Measurements from ENCODE around the gene RHBDL1. TPM values are rescaled to one million over a fixed set of nuclear protein-coding genes. Genes with fewer than 3 reads are reported as not detected.

RHBDL1 gene
- total RNA-seq, 1 experiment from 2014 or later = 1.5 TPM

DNA sequence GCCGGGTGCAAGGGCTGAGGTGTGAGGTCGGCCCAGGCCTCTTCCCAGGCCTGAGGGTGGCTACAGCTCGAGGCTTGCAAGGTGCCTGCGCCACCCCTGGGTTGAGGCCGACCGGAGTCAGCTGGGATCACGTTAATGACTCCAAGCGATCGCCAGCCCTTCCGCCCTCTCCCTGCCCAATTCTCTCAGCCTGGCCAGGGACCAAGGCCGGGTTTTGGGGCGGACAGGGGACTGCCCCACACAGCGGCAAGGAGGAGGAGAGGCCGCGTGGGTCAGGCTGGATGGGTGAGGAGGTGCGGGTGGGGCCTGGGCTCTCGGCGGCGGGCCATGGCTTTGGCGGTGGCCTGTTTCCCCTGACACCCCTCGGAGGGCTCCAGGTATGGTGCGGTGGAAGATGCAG, 17.9 kb downstream of the RHBDL1 start:
- H3K4me1 ChIP-seq (ENCODE audit: insufficient read depth, low read length, poor library complexity, severe bottlenecking) = peaks cover 22% of the 10 kb centered on the region
- H3K27me3 ChIP-seq (replicated peaks; ENCODE audit: insufficient read depth, low read depth, low read length, poor library complexity) = peaks cover 38% of the 10 kb centered on the region
- DNase-seq (ENCODE audit: low spot score) = no peak
- TF ChIP-seq EZH2 (IDR thresholded peaks at IDR 0.05; ENCODE audit: borderline replicate concordance, low read depth, low read length, poor library complexity, severe bottlenecking) (no peak), CTCF (conservative IDR thresholded peaks at IDR 0.05; ENCODE audit: low read depth, low read length) (no peak)
- H3K27ac ChIP-seq (ENCODE audit: low read depth, low read length, poor library complexity, severe bottlenecking) = no peak overlapping the region
- ChIA-PET CTCF (interaction anchor here (1.4 kb wide), 1 partner anchor 19 kb away, joined by 3 read pairs; no protein-coding TSS in a partner anchor), POLR2A (ENCODE audit: low non-redundant PET) (no interaction called here)
- H3K36me3 ChIP-seq (ENCODE audit: insufficient read depth, low read length, poor library complexity, severe bottlenecking) = no peaks in the 10 kb centered on the region
- intact Hi-C loops (cut with micrococcal nuclease; ENCODE audit: unreplicated experiment) = no loop called here
- no peaks in the 10 kb centered on the region for H3K9me3 ChIP-seq (ENCODE audit: low read depth, low read length, poor library complexity, severe bottlenecking)
- H3K4me3 ChIP-seq (ENCODE audit: low read depth, low read length, poor library complexity, severe bottlenecking) = no peak overlapping the region
- BruUV-seq (replicated peaks) = no TSS peak

GRCh38 chr16:693766-694165, 18.3 kb downstream of the RHBDL1 start:
- Histone ChIP-seq H3K27me3 (replicated peaks; ENCODE audit: insufficient read depth, low read depth, low read length, poor library complexity) (peaks cover 40% of the 10 kb centered on the region), H3K27ac (ENCODE audit: low read depth, low read length, poor library complexity, severe bottlenecking) (no peak overlapping the region), H3K4me1 (ENCODE audit: insufficient read depth, low read length, poor library complexity, severe bottlenecking) (peaks cover 22% of the 10 kb centered on the region), H3K4me3 (ENCODE audit: low read depth, low read length, poor library complexity, severe bottlenecking) (peak overlapping the region; percentile 35), H3K36me3 (ENCODE audit: insufficient read depth, low read length, poor library complexity, severe bottlenecking) (no peaks in the 10 kb centered on the region), H3K9me3 (ENCODE audit: low read depth, low read length, poor library complexity, severe bottlenecking) (no peaks in the 10 kb centered on the region)
- TF ChIP-seq CTCF (conservative IDR thresholded peaks at IDR 0.05; ENCODE audit: low read depth, low read length) (no peak), EZH2 (IDR thresholded peaks at IDR 0.05; ENCODE audit: borderline replicate concordance, low read depth, low read length, poor library complexity, severe bottlenecking) (no peak)
- BruUV-seq (replicated peaks) = no TSS peak
- POLR2A ChIA-PET (ENCODE audit: low non-redundant PET) = no interaction called here
- CTCF ChIA-PET = interaction anchor here (1.4 kb wide), 1 partner anchor 19 kb away, joined by 3 read pairs; no protein-coding TSS in a partner anchor
- DNase-seq (ENCODE audit: low spot score) = peak; percentile 63
- intact Hi-C loops (cut with micrococcal nuclease; ENCODE audit: unreplicated experiment) = no loop called here

- Histone ChIP-seq H3K36me3 (ENCODE audit: insufficient read depth, low read length, poor library complexity, severe bottlenecking) (no peaks in the 10 kb centered on the region), H3K9me3 (ENCODE audit: low read depth, low read length, poor library complexity, severe bottlenecking) (no peaks in the 10 kb centered on the region), H3K4me3 (ENCODE audit: low read depth, low read length, poor library complexity, severe bottlenecking) (peak overlapping the region; percentile 35), H3K27me3 (replicated peaks; ENCODE audit: insufficient read depth, low read depth, low read length, poor library complexity) (peaks cover 44% of the 10 kb centered on the region), H3K4me1 (ENCODE audit: insufficient read depth, low read length, poor library complexity, severe bottlenecking) (peaks cover 16% of the 10 kb centered on the region), H3K27ac (ENCODE audit: low read depth, low read length, poor library complexity, severe bottlenecking) (no peak overlapping the region)
- intact Hi-C loops (cut with micrococcal nuclease; ENCODE audit: unreplicated experiment) = no loop called here
- CTCF ChIA-PET = interaction anchor here (1.4 kb wide), 1 partner anchor 18 kb away, joined by 3 read pairs; no protein-coding TSS in a partner anchor
- no peak for DNase-seq (ENCODE audit: low spot score)
- POLR2A ChIA-PET (ENCODE audit: low non-redundant PET) = no interaction called here
- peak; percentile 70 for TF ChIP-seq EZH2 (IDR thresholded peaks at IDR 0.05; ENCODE audit: borderline replicate concordance, low read depth, low read length, poor library complexity, severe bottlenecking)
- TF ChIP-seq CTCF (conservative IDR thresholded peaks at IDR 0.05; ENCODE audit: low read depth, low read length) = no peak
- no TSS peak for BruUV-seq (replicated peaks)
Measured at GRCh38 chr16:694187-694862, 18.9 kb downstream of the RHBDL1 start.
